ENCODE measurements around the gene CXCL1.

CXCL1 gene

GRCh38 chr4:73869130-73870055 lies at the start of gene CXCL1:
TSS of gene CXCL1 (plus strand) at chr4:73869393. CDS start at chr4:73869471, 78 bp downstream.
- peak; percentile 38 for DNase-seq

GRCh38 chr4:73821325-73821724 lies 47.9 kb upstream of the CXCL1 start:
- no peak for DNase-seq

- no peak for DNase-seq
Measured at GRCh38 chr4:73822389-73822788, 46.8 kb upstream of the CXCL1 start.

DNA sequence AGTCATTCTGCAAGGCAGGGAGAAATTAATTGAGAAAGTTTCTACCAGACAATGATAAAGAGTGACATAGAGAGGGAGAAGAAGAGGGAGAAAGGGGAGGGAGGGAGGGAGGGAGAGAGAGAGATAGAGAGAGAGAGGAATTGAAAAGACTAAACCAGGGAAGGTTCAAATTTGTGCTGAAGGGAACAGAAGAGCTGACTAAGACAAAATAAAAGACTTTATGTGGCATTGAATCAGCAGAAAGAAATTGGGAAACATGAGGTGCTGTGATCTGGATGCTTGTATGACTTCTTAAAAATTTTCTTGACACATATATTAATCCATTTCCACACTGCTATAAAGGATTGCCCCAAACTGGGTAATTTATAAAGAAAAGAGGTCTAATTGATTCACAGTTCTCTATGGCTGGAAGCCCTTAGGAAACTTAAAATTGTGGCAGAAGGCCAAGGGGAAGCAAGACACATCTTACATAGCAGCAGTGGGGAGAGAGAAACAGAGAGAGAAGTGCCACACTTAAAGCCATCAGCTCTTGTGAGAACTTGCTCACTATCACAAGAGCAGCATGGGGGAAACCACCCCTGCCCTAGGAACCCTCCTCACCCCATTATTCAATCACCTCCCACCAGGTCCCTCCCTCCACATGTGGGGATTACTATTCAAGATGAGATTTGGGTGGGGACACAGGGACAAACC lies 46.2 kb upstream of the CXCL1 start:
- no peak for DNase-seq

- no peak for DNase-seq
Measured at GRCh38 chr4:73823760-73824159, 45.4 kb upstream of the CXCL1 start.

- DNase-seq: no peak
Measured at GRCh38 chr4:73828956-73829355, 40.2 kb upstream of the CXCL1 start.

DNA sequence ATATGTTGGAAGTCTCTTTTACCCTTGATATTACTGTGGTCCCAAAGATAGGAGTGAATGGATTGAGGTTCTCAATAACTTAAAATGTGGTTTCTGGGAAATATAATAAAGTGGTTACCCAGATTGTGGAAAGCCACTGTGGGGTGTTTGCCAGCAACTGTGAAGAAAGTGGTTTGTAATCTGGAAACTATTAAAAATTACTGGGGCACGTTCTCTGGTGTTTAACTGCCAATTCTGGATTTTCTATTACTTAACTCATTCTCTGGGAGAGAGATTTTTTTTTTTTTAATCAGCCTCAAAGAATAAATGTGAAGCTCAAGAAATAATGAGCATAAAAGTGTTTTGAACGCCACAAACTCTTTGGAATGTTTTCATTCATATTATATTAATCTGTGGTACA lies 37.6 kb upstream of the CXCL1 start:
- no peak for DNase-seq

DNA sequence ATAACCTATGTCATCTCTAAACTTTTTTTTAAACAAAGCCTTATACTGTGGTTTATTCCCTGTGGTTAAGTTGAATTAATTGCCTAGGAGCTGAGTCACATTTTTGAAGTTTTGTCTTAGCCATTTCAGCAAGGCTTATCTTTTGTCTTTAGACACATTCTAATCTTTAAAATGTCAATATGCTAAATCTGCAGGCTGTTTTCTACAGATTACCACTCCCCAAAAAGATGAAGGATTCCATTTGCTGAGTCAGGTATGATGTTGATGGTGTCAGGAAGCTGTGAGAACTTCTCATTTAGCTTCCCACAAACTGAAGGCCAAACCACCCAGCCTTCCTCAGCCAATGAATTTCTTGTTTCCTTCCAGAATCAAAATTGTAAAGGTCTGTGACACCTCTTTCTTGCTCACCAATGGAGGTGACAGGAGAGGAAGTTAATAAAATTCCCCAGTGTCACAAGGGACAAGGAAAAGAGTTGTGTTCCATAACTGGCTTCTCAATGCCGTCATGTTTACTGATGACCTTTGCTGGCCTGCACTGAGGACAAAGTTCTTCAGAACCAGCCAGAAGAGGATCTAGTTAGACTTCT lies 36.4 kb upstream of the CXCL1 start:
- DNase-seq: no peak

DNA sequence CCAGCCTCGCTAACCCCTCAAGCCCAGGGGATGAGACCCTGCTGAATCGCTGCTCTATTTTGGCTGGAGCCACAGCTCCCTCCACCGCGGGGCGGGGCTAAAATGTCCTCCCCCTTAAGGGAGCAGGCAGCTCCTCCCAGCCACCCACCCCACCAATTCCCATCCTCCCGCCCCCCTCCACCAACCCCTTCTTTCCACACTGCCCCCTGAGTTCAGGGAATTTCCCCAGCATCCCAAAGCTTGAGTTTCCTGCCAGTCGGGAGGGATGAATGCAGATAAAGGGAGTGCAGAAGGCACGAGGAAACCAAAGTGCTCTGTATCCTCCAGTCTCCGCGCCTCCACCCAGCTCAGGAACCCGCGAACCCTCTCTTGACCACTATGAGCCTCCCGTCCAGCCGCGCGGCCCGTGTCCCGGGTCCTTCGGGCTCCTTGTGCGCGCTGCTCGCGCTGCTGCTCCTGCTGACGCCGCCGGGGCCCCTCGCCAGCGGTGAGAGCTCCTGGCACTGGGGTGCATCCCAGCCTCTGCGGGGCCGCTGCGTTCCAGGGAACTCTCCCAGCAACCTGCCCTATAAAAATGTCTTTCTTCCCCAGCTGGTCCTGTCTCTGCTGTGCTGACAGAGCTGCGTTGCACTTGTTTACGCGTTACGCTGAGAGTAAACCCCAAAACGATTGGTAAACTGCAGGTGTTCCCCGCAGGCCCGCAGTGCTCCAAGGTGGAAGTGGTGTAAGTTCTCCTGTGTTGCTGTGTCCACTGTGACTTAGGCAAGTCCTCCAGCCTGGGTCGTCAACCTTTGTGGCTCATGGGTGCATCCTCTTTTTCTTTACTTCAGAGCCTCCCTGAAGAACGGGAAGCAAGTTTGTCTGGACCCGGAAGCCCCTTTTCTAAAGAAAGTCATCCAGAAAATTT lies 32.6 kb upstream of the CXCL1 start, which contains the start of gene CXCL6:
Gene CXCL6 (plus strand): TSS at position 306 of the 907 bp plus-strand sequence. CDS start 73 bp downstream, at position 379.
- no peak for DNase-seq

- DNase-seq: no peak
Measured at GRCh38 chr4:73839071-73839470, 30.1 kb upstream of the CXCL1 start.

GRCh38 chr4:73839715-73840114 lies 29.5 kb upstream of the CXCL1 start:
- no peak for DNase-seq

GRCh38 chr4:73841243-73841925 lies 27.8 kb upstream of the CXCL1 start:
- DNase-seq: no peak

GRCh38 chr4:73842696-73843095 lies 26.5 kb upstream of the CXCL1 start:
- no peak for DNase-seq

DNA sequence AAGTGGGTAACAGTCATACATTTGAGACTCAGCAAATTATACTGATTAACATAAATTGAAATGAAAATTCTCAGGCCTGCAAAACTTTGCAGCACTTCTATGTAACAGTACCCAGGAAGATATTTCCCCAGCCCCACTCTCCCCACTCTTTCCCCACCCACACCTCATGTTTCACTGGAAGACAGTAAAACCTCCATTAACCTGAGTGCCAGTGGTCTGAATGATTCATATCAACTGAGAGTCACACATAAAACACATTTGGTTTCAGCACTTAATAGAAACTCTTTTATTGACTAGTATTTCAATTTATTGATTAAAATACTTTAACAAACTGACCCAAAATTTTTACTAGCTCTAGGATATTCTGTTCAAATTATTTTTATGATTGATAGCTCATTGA lies 25.8 kb upstream of the CXCL1 start:
- DNase-seq: no peak

DNA sequence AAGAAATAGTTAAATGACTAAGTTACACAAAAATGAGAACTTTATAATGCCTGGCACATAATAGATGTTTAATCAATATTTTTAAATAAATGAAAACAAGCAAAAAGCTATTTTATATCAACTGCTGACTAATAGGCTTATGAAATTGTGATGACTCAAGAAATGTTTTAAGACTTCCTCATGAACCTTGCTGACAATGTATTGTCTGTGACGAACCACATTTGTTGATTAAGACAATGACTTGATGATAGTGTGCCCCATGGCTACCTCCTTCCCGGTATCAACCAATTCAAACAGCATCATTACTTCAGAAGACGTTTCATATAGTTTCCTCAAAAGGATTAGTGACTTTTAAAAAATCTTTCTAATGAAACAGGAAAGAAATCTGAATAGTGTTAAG lies 24.8 kb upstream of the CXCL1 start:
- no peak for DNase-seq

DNA sequence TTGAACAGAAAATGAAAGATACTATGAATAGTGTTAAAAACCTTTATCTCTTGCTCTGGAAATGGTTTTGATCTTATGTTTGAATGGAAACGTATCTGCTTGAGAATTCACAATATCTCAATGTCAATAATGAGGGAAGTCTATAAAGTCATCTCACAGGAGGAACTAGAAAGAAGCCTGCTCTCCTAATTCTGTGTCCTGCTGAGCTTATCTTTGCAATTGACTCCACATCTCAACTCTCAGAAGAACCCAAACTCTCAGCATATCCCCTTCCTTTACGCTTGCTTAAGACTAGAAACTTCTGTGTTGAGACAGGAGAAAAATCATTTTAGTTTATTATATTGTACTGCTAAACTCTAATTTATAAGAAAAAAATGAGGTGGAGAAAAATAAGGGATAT lies 24.4 kb upstream of the CXCL1 start:
- no peak for DNase-seq

- no peak for DNase-seq
Measured at GRCh38 chr4:73847526-73848182, 21.5 kb upstream of the CXCL1 start.

DNA sequence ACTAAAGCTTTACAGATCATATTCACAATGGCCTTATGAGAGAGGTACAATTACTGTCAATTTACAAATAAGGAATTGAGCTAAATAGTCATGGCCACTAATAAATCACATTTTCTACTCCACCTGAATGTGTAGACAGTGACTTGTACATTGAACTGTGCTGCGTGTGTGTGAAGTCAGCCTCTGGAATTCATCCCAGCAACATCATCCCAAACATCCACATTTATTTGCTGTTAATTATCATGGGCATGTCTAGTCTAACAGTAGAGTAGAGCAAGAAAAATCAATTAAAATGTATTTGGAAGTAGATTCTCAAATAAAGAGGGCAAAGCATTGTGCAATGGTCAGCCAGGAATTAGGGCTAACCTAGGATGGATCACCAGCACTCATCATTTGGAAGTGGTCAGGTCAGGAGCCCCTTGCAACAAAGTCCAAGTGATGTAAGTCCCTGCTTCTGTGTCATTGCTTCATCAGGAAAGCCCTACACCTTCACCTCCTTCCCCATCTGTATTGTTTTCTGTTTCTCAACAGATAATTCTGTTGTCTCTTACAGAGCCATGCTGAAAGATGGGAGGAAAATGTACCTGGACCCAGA lies 20.9 kb upstream of the CXCL1 start:
- no peak for DNase-seq

- no peak for DNase-seq
Measured at GRCh38 chr4:73850261-73850970, 18.8 kb upstream of the CXCL1 start.

GRCh38 chr4:73851293-73851692 lies 17.9 kb upstream of the CXCL1 start:
- no peak for DNase-seq

All from left hindlimb (tissue), 1 donor.